GM12878 (cell line): Measurements from ENCODE around the gene NGF. TPM values are rescaled to one million over a fixed set of nuclear protein-coding genes. Genes with fewer than 3 reads are reported as not detected.

Source experiments
- ATAC-seq: fragments of 200-7000 bp; cut with Tn5 transposase; 3 replicates; pipeline ENCODE4 v1.9.1; 2020; ENCODE audit warnings: mild to moderate bottlenecking, moderate library complexity
- BruUV-seq: library from RNA; stranded (reverse); fragments of 400-500 nt; replicated peaks from 2 replicates; lab custom pipeline; 2021; lab: Mats Ljungman, UMichigan
- CTCF ChIA-PET: fragments of 300-600 bp; sonication (Branson Sonifier 250); formaldehyde crosslinking; extraction: SDS; loops from one replicate; lab custom pipeline; 2021; ENCODE audit warnings: inconsistent platforms; lab: Yijun Ruan, JAX
- POLR2A ChIA-PET: fragments of 350-600 bp; formaldehyde crosslinking; extraction: SDS; loops from one replicate; lab custom pipeline; 2021; ENCODE audit warnings: inconsistent platforms; lab: Charles Lee
- RAD21 ChIA-PET: fragments of 300-600 bp; sonication (Branson Sonifier 250); formaldehyde crosslinking; loops from one replicate; lab custom pipeline; 2023; ENCODE audit warnings: antibody characterized with exemption; ENCODE audit not compliant: unreplicated experiment; lab: Charles Lee
- SMC1A ChIA-PET: fragments of 300-600 bp; sonication (Branson Sonifier 250); formaldehyde crosslinking; loops from one replicate; lab custom pipeline; 2023; ENCODE audit not compliant: unreplicated experiment, uncharacterized antibody; lab: Charles Lee
- DNase-seq: peaks from one replicate; pipeline ENCODE4 v3.0.0-alpha.2; 2011; ENCODE audit warnings: low read depth, low spot score
- FAIRE-seq: peaks from 3 replicates; lab custom pipeline; 2011; peaks lifted over from hg19 to GRCh38; lab: Jason Lieb, UNC
- H2AFZ ChIP-seq: 2 replicates; pipeline ENCODE4 v1.6.0; 2011; ENCODE audit warnings: low read depth, low read length, control low read depth; ENCODE audit not compliant: control insufficient read depth
- H3K27ac ChIP-seq: 2 replicates; pipeline ENCODE4 v1.5.1; 2011; ENCODE audit warnings: control low read depth; ENCODE audit not compliant: control insufficient read depth, insufficient read depth
- H3K27me3 ChIP-seq, 2 experiments: replicated peaks in 1 of 2; 2 replicates each; pipeline versions ENCODE4 v1.6.0 to v1.6.1; 2011; ENCODE audit warnings: low read length in 1 of 2; ENCODE audit not compliant: control insufficient read depth in 2 of 2, insufficient read depth in 2 of 2
- H3K36me3 ChIP-seq, 2 experiments: 2 replicates each; pipeline ENCODE4 v1.5.1; 2011; ENCODE audit warnings: low read length in 1 of 2; ENCODE audit not compliant: control insufficient read depth in 2 of 2, insufficient read depth in 2 of 2
- H3K4me1 ChIP-seq: 2 replicates; pipeline ENCODE4 v1.6.1; 2011; ENCODE audit warnings: mild to moderate bottlenecking, low read length, moderate library complexity, mixed read lengths; ENCODE audit not compliant: control insufficient read depth, insufficient read depth
- H3K4me2 ChIP-seq: 2 replicates; pipeline ENCODE4 v1.6.0; 2011; ENCODE audit warnings: control low read depth; ENCODE audit not compliant: control insufficient read depth, insufficient read depth
- H3K4me3 ChIP-seq: fragments of 200-600 bp; sonication (generic); 2 replicates; pipeline ENCODE4 v1.5.1; 2016
- H3K79me2 ChIP-seq: 2 replicates; pipeline ENCODE4 v1.6.0; 2011; ENCODE audit warnings: low read length; ENCODE audit not compliant: control insufficient read depth, insufficient read depth
- H3K9ac ChIP-seq: 2 replicates; pipeline ENCODE4 v1.8.0; 2011; ENCODE audit warnings: low read length, control low read depth, mixed read lengths; ENCODE audit not compliant: control insufficient read depth, insufficient read depth
- H3K9me3 ChIP-seq: replicated peaks from 3 replicates; pipeline ENCODE4 v1.5.1; 2011; ENCODE audit warnings: mild to moderate bottlenecking, low read length; ENCODE audit not compliant: control insufficient read depth, insufficient read depth
- H4K20me1 ChIP-seq: 2 replicates; pipeline ENCODE4 v1.6.0; 2011; ENCODE audit not compliant: control insufficient read depth, insufficient read depth
- ATF3 ChIP-seq: IDR thresholded peaks from 2 replicates; pipeline ENCODE4 v1.6.1; 2011; ENCODE audit warnings: low read depth, mild to moderate bottlenecking, low read length, moderate library complexity, borderline replicate concordance; ENCODE audit errors: extremely low read depth
- BACH1 ChIP-seq: fragments of 450-650 bp; IDR thresholded peaks from 2 replicates; pipeline ENCODE4 v1.6.1; 2017; ENCODE audit warnings: mild to moderate bottlenecking, borderline replicate concordance
- DPF2 ChIP-seq: fragments of 450-650 bp; IDR thresholded peaks from 2 replicates; pipeline ENCODE4 v1.6.1; 2017; ENCODE audit warnings: mild to moderate bottlenecking
- E2F8 ChIP-seq: fragments of 450-650 bp; IDR thresholded peaks from 2 replicates; pipeline ENCODE4 v1.6.1; 2018; ENCODE audit warnings: mild to moderate bottlenecking, low read depth, moderate library complexity; ENCODE audit not compliant: partially characterized antibody
- FOXK2 ChIP-seq: fragments of 450-650 bp; IDR thresholded peaks from 2 replicates; pipeline ENCODE4 v1.6.1; 2017; ENCODE audit warnings: mild to moderate bottlenecking, moderate library complexity
- IRF3 ChIP-seq: fragments of 450-650 bp; IDR thresholded peaks from 2 replicates; pipeline ENCODE4 v1.6.1; 2014; ENCODE audit warnings: mild to moderate bottlenecking
- MTA3 ChIP-seq: IDR thresholded peaks from 2 replicates; pipeline ENCODE4 v1.6.1; 2012; ENCODE audit warnings: low read length, inconsistent platforms, borderline replicate concordance
- PKNOX1 ChIP-seq: fragments of 450-650 bp; IDR thresholded peaks from 2 replicates; pipeline ENCODE4 v1.6.1; 2016; ENCODE audit warnings: mild to moderate bottlenecking
- POLR2AphosphoS5 ChIP-seq: IDR thresholded peaks from 2 replicates; pipeline ENCODE4 v1.6.1; 2011; ENCODE audit warnings: mild to moderate bottlenecking, low read length, inconsistent platforms
- RUNX3 ChIP-seq: IDR thresholded peaks from 2 replicates; pipeline ENCODE4 v1.6.1; 2012; ENCODE audit warnings: low read length, inconsistent platforms
- SUZ12 ChIP-seq: fragments of 200-600 bp; sonication (generic); IDR thresholded peaks from one replicate; pipeline ENCODE4 v1.6.1; 2018; ENCODE audit warnings: antibody characterized with exemption, mild to moderate bottlenecking; ENCODE audit not compliant: unreplicated experiment
- TCF12 ChIP-seq: IDR thresholded peaks from 2 replicates; pipeline ENCODE4 v1.6.1; 2011; ENCODE audit warnings: low read depth, mild to moderate bottlenecking, low read length
- YY1 ChIP-seq: IDR thresholded peaks from 2 replicates; pipeline ENCODE4 v1.6.1; 2011; ENCODE audit warnings: low read depth, mild to moderate bottlenecking, low read length
- ZNF384 ChIP-seq: IDR thresholded peaks from 2 replicates; pipeline ENCODE4 v1.6.1; 2012; ENCODE audit warnings: low read depth, mild to moderate bottlenecking, low read length, improper control_type of control experiment, borderline replicate concordance
- WGBS: methylation state at CpG from one replicate; pipeline ENCODE4 v1.1.6; 2016; ENCODE audit warnings: low lambda C conversion rate; ENCODE audit not compliant: insufficient replicate concordance, insufficient coverage; ENCODE audit errors: missing lambda C conversion rate; 5-methylcytosine and 5-hydroxymethylcytosine counted together
- in situ Hi-C: fragments of 300-500 bp; cut with MboI; formaldehyde crosslinking; loops from 9 replicates; pipeline ENCODE4 v1.14.3; 2018; ENCODE audit warnings: mixed read lengths
- intact Hi-C: fragments of 100-400 bp; cut with micrococcal nuclease; formaldehyde crosslinking; loops from one replicate; pipeline ENCODE4 v1.14.2; 2022; ENCODE audit not compliant: unreplicated experiment
- polyA plus RNA-seq, 11 experiments: library from polyadenylated mRNA; depleted of rRNA in 4 of 11; unstranded in 6 of 11; stranded (reverse) in 5 of 11; fragments of >200 nt; fragmentation: Nextera tagmentation in 4 of 11; fragmentation: Illumina TruSeq in 1 of 11; extraction: Ambion mirVana in 4 of 11; extraction: Trizol in 1 of 11; gene quantifications; 1 replicate in 1 of 11; 2 replicates in 10 of 11; pipeline versions ENCODE4 v1.2.1 to v1.2.3, GENCODE V29; 2011 to 2016; ENCODE audit warnings: inconsistent platforms in 2 of 11, missing spikeins in 2 of 11, low read depth in 1 of 11
- total RNA-seq, 4 experiments: library from RNA; depleted of rRNA in 3 of 4; stranded (reverse); fragments of >200 nt in 3 of 4; fragmentation: Illumina TruSeq in 1 of 4; extraction: Trizol in 1 of 4; gene quantifications; 2 replicates each; pipeline versions ENCODE4 v1.2.1 to v1.2.3, GENCODE V29; 2013 to 2021

The NGF gene
- total and polyA plus RNA-seq, 10 of the 15 experiments (the other 5 are each of a cell fraction or from before 2014, with no cell fraction given): not detected

- RAD21 ChIA-PET: no interaction called here
- Histone ChIP-seq H3K9me3 (no peaks in the 10 kb centered on the region), H3K4me1 (no peaks in the 10 kb centered on the region), H3K27me3 (no peaks in the 10 kb centered on the region), H3K27ac (no peak overlapping the region), H2AFZ (no peak overlapping the region), H3K9ac (no peak overlapping the region), H3K4me3 (no peak overlapping the region), H3K79me2 (no peaks in the 10 kb centered on the region), H4K20me1 (no peaks in the 10 kb centered on the region), H3K36me3 (no peaks in the 10 kb centered on the region), H3K4me2 (no peak overlapping the region)
- in situ Hi-C loops (no loop called here), intact Hi-C loops (no loop called here)
- DNase-seq (no peak), FAIRE-seq (no peak), ATAC-seq (no peak)
- SMC1A ChIA-PET: no interaction called here
- CTCF ChIA-PET: no interaction called here
- POLR2A ChIA-PET: no interaction called here
- WGBS: 0% methylated on average over 1 of the region's 1 CpG
- TF ChIP-seq ZNF384: no peak
- no peak for TF ChIP-seq MTA3
- no TSS peak for BruUV-seq
Observed at GRCh38 chr1:115241309-115241708, 96.7 kb downstream of the NGF start.

- intact Hi-C loops (no loop called here), in situ Hi-C loops (no loop called here)
- H4K20me1 ChIP-seq: no peaks in the 10 kb centered on the region
- 2% methylated on average over 3 of the region's 3 CpGs for WGBS
- ChIA-PET CTCF (no interaction called here), RAD21 (no interaction called here), POLR2A (interaction anchor here (0.6 kb wide), 1 partner anchor 1016 kb away, joined by 3 read pairs; no protein-coding TSS in a partner anchor), SMC1A (no interaction called here)
- no TSS peak for BruUV-seq
- H3K4me3 ChIP-seq: no peak overlapping the region
- H3K4me2 ChIP-seq: no peak overlapping the region
- no peak overlapping the region for H2AFZ ChIP-seq
- peaks cover 0 to 2% of the 10 kb centered on the region in 2 experiments; a peak in 1 of 4 replicates for H3K27me3 ChIP-seq
- H3K9me3 ChIP-seq: no peaks in the 10 kb centered on the region
- no peak overlapping the region for H3K27ac ChIP-seq
- DNase-seq (no peak), ATAC-seq (no peak), FAIRE-seq (no peak)
- no peaks in the 10 kb centered on the region for H3K36me3 ChIP-seq
- no peaks in the 10 kb centered on the region for H3K4me1 ChIP-seq
- no peaks in the 10 kb centered on the region for H3K79me2 ChIP-seq
- H3K9ac ChIP-seq: no peak overlapping the region
- TF ChIP-seq BACH1 (no peak), ATF3 (no peak), SUZ12 (no peak), E2F8 (no peak), PKNOX1 (no peak), POLR2AphosphoS5 (no peak), FOXK2 (no peak), YY1 (no peak), IRF3 (no peak), TCF12 (no peak), DPF2 (no peak), RUNX3 (no peak)
Observed at GRCh38 chr1:115240297-115240696, 97.8 kb downstream of the NGF start.
